ENCODE measurements around the gene CHMP4A. TPM values are rescaled to one million over a fixed set of nuclear protein-coding genes. Genes with fewer than 3 reads are reported as not detected.
A peak's percentile ranks its signal among the peaks of the same experiment; 100 is the strongest.

CHMP4A gene
- total and polyA plus RNA-seq, 2 of the 13 experiments (the other 11 are each of a cell fraction or from before 2014, with no cell fraction given), result 83.6 to 113 TPM

DNA sequence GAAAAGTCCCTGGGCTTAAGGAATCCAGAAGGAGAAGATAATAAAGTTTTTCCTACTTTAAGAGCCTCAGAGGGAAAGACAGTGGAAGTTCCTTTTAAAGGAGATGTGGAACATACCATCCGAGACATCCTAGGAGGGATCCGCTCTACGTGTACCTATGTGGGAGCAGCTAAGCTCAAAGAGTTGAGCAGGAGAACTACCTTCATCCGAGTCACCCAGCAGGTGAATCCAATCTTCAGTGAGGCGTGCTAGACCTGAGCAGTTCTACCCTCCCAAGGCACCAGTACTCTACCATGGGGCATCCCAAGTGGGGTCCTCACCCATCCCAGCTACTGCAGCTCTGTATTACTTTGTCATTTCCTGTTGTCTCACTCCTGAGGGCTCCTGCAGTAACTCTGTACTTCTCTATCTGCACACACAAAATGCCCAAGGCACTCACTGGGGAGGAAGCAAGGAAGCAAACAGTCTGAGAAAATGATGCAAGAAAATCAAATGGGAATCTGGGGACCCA is 25.3 kb upstream of the CHMP4A start (continued):
- TF ChIP-seq, protein P1, sequence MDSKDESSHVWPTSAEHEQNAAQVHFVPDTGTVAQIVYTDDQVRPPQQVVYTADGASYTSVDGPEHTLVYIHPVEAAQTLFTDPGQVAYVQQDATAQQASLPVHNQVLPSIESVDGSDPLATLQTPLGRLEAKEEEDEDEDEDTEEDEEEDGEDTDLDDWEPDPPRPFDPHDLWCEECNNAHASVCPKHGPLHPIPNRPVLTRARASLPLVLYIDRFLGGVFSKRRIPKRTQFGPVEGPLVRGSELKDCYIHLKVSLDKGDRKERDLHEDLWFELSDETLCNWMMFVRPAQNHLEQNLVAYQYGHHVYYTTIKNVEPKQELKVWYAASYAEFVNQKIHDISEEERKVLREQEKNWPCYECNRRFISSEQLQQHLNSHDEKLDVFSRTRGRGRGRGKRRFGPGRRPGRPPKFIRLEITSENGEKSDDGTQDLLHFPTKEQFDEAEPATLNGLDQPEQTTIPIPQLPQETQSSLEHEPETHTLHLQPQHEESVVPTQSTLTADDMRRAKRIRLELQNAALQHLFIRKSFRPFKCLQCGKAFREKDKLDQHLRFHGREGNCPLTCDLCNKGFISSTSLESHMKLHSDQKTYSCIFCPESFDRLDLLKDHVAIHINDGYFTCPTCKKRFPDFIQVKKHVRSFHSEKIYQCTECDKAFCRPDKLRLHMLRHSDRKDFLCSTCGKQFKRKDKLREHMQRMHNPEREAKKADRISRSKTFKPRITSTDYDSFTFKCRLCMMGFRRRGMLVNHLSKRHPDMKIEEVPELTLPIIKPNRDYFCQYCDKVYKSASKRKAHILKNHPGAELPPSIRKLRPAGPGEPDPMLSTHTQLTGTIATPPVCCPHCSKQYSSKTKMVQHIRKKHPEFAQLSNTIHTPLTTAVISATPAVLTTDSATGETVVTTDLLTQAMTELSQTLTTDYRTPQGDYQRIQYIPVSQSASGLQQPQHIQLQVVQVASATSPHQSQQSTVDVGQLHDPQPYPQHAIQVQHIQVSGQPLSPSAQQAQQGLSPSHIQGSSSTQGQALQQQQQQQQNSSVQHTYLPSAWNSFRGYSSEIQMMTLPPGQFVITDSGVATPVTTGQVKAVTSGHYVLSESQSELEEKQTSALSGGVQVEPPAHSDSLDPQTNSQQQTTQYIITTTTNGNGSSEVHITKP (CRISPR knock-in tag; IDR thresholded peaks at IDR 0.05; ENCODE audit: low read depth), result peak; percentile 60; the same call in 1 of the 2 replicates
- no peak for TF ChIP-seq ZNF549 (CRISPR knock-in tag; IDR thresholded peaks at IDR 0.05)
- TF ChIP-seq ZBTB42 (CRISPR knock-in tag; IDR thresholded peaks at IDR 0.05), result no peak
- no peak for TF ChIP-seq BCL6 (CRISPR knock-in tag; IDR thresholded peaks at IDR 0.05)

DNA sequence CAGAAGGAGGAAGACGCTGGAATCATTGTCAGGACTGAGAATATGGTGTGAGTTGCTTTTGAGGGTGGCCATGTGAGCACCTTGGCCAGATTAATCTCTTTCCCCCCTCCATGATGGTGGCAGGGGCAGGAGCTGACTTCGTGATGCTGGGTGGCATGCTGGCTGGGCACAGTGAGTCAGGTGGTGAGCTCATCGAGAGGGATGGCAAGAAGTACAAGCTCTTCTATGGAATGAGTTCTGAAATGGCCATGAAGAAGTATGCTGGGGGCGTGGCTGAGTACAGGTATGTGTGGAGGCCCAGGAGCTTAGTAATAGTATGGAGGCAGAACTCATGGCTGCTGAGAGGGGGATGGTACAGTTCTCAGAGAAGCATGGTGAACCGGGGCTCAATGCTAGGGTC is 24.8 kb upstream of the CHMP4A start:
- DNase-seq (ENCODE audit: low spot score) (no peak), ATAC-seq (no peak), FAIRE-seq (no peak)
- Histone ChIP-seq H2AFZ (ENCODE audit: low read length) (no peak overlapping the region), H3K79me2 (ENCODE audit: insufficient read depth, low read length) (peaks cover 34% of the 10 kb centered on the region), H3K36me3 (replicated peaks in 1 of 2; ENCODE audit: control insufficient read depth in 1 of 2, insufficient read depth in 2 of 2, low read length in 2 of 2) (peaks cover 44 to 70% of the 10 kb centered on the region in 2 experiments), H3K4me2 (ENCODE audit: low read depth, low read length) (no peak overlapping the region), H3K9me3 (ENCODE audit: low read length) (no peaks in the 10 kb centered on the region), H3K4me3 (replicated peaks in 1 of 3; ENCODE audit: insufficient read depth in 1 of 3, low read depth in 2 of 3, low read length in 3 of 3) (no peak overlapping the region), H4K20me1 (ENCODE audit: insufficient read depth, low read length) (0 out of 2 replicates have a peak, but pooled peaks cover 3% of the 10 kb centered on the region), H3K9ac (ENCODE audit: insufficient read depth, low read depth, low read length) (no peak overlapping the region), H3K27me3 (ENCODE audit: control insufficient read depth in 1 of 2, insufficient read depth in 2 of 2, low read length in 2 of 2) (no peaks in the 10 kb centered on the region; a peak in 1 of 5 replicates), H3K4me1 (ENCODE audit: insufficient read depth, low read length) (peaks cover 52% of the 10 kb centered on the region), H3K27ac (ENCODE audit: extremely low read length, insufficient read depth, low read length) (no peak overlapping the region)
- in situ Hi-C loops (cut with HindIII; ENCODE audit: extremely low pct_ligation_motif_present, low pct_unique_long_range_greater_than_20kb) (no loop called here), intact Hi-C loops (cut with micrococcal nuclease; ENCODE audit: unreplicated experiment) (loop anchor here (10.0 kb wide), 1 partner anchor 1187 kb away; no protein-coding TSS in a partner anchor)
- WGBS (ENCODE audit: low lambda C conversion rate), result 97% methylated on average over 5 of the region's 5 CpGs
- TF ChIP-seq SOX5 (CRISPR knock-in tag; IDR thresholded peaks at IDR 0.05; ENCODE audit: borderline replicate concordance), result no peak
- TF ChIP-seq SAP130 (CRISPR knock-in tag; IDR thresholded peaks at IDR 0.05; ENCODE audit: low read depth), result no peak
- TF ChIP-seq POLR2AphosphoS5 (IDR thresholded peaks at IDR 0.05; ENCODE audit: low read depth, low read length), result peak; percentile 45; the same call in 1 of the 2 replicates
- 0 out of 2 replicates have a peak, but pooled peaks have one; percentile 23 for TF ChIP-seq ZNF75D (CRISPR knock-in tag; IDR thresholded peaks at IDR 0.05; ENCODE audit: borderline replicate concordance)
- peak; percentile 28 for TF ChIP-seq CCAR2 (optimal IDR thresholded peaks at IDR 0.05; ENCODE audit: low read depth, low read length)
- TF ChIP-seq, protein P2, sequence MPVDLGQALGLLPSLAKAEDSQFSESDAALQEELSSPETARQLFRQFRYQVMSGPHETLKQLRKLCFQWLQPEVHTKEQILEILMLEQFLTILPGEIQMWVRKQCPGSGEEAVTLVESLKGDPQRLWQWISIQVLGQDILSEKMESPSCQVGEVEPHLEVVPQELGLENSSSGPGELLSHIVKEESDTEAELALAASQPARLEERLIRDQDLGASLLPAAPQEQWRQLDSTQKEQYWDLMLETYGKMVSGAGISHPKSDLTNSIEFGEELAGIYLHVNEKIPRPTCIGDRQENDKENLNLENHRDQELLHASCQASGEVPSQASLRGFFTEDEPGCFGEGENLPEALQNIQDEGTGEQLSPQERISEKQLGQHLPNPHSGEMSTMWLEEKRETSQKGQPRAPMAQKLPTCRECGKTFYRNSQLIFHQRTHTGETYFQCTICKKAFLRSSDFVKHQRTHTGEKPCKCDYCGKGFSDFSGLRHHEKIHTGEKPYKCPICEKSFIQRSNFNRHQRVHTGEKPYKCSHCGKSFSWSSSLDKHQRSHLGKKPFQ (CRISPR knock-in tag; IDR thresholded peaks at IDR 0.05; ENCODE audit: insufficient replicate concordance), result no peak
- peak; percentile 13 for TF ChIP-seq RBM22 (optimal IDR thresholded peaks at IDR 0.05; ENCODE audit: low read length)
- no peak for TF ChIP-seq ISL2 (CRISPR knock-in tag; IDR thresholded peaks at IDR 0.05)
- peak; percentile 43; the same call in 1 of the 2 replicates for TF ChIP-seq POLR2G (IDR thresholded peaks at IDR 0.05; ENCODE audit: low read depth, low read length)
- ChIA-PET POLR2A (interaction anchor here (0.5 to 18.0 kb wide), 12 partner anchors 9 to 124 kb away, joined by 3 to 850 read pairs (median 6); partner anchors contain the start of genes CHMP4A, CIDEB, DCAF11 and DHRS1), CTCF (ENCODE audit: low intra/inter-chr PET ratio, low total read pairs) (no interaction called here)
- no TSS peak for BruUV-seq (replicated peaks)

Measured in HepG2 (cell line).